Activated naive CD8-positive, alpha-beta T cell treated with anti-CD3 and anti-CD28 coated beads, Interleukin-2, amount 50 U/mL, for 16 hours (primary cell): ENCODE data around the gene MGMT.

Experiments
- DNase-seq: peaks from one replicate; pipeline ENCODE4 v3.0.0-alpha.2; 2020; ENCODE audit warnings: low read depth, low spot score

MGMT gene

GRCh38 chr10:129728246-129728820, 261.3 kb downstream of the MGMT start:
- DNase-seq, result no peak

GRCh38 chr10:129728905-129729795, 262.1 kb downstream of the MGMT start:
- DNase-seq, result no peak

GRCh38 chr10:129730272-129730992, 263.4 kb downstream of the MGMT start:
- DNase-seq, result no peak

- DNase-seq, result no peak
Measured at GRCh38 chr10:129730993-129731325, 263.9 kb downstream of the MGMT start.

- DNase-seq, result no peak
Measured at GRCh38 chr10:129740532-129741279, 273.7 kb downstream of the MGMT start.

GRCh38 chr10:129741280-129741977, 274.4 kb downstream of the MGMT start:
- no peak for DNase-seq

- no peak for DNase-seq
Measured at GRCh38 chr10:129741978-129742741, 275.1 kb downstream of the MGMT start.

GRCh38 chr10:129742742-129743550, 275.9 kb downstream of the MGMT start:
- DNase-seq, result no peak

GRCh38 chr10:129743738-129744133, 276.7 kb downstream of the MGMT start:
- no peak for DNase-seq

- no peak for DNase-seq
Measured at GRCh38 chr10:129744134-129745111, 277.4 kb downstream of the MGMT start.

- no peak for DNase-seq
Measured at GRCh38 chr10:129745186-129745750, 278.2 kb downstream of the MGMT start.

- DNase-seq, result no peak
Measured at GRCh38 chr10:129754211-129755050, 287.4 kb downstream of the MGMT start.

- DNase-seq, result no peak
Measured at GRCh38 chr10:129755158-129755591, 288.1 kb downstream of the MGMT start.

GRCh38 chr10:129755621-129756020, 288.6 kb downstream of the MGMT start:
- no peak for DNase-seq

- no peak for DNase-seq
Measured at GRCh38 chr10:129756912-129757901, 290.2 kb downstream of the MGMT start.
